HCT116 (cell line): ENCODE data around the gene CX3CR1. TPM values are rescaled to one million over a fixed set of nuclear protein-coding genes. Genes with fewer than 3 reads are reported as not detected.

Experiments
- ATAC-seq: fragments of 200-7000 bp; cut with Tn5 transposase; 2 replicates; pipeline ENCODE4 v1.9.1; 2020; ENCODE audit warnings: mild to moderate bottlenecking, moderate library complexity
- BruUV-seq: library from RNA; stranded (reverse); fragments of 400-500 nt; replicated peaks from 2 replicates; lab custom pipeline; 2021; lab: Mats Ljungman, UMichigan
- CTCF ChIA-PET: fragments of 300-600 bp; sonication (Branson Sonifier 250); formaldehyde crosslinking; loops from one replicate; lab custom pipeline; 2021; ENCODE audit warnings: antibody characterized with exemption; lab: Charles Lee
- POLR2A ChIA-PET: fragments of 300-600, 350-600 bp; sonication (Branson Sonifier 250); formaldehyde crosslinking; loops from one replicate; lab custom pipeline; 2021; ENCODE audit warnings: antibody characterized with exemption; lab: Charles Lee
- RAD21 ChIA-PET, 2 experiments: fragments of 300-600 bp; sonication (Branson Sonifier 250); formaldehyde crosslinking; loops; one replicate each; lab custom pipeline; 2023; ENCODE audit warnings: low total read pairs in 2 of 2; ENCODE audit not compliant: uncharacterized antibody in 2 of 2, unreplicated experiment in 2 of 2, low non-redundant PET in 1 of 2; lab: Charles Lee
- DNase-seq: peaks from one replicate; pipeline ENCODE4 v3.0.0-alpha.2; 2010; ENCODE audit warnings: low read depth, low spot score
- H2AFZ ChIP-seq: fragments of 200-600 bp; shearing (Covaris generic), sonication (generic); 2 replicates; pipeline ENCODE4 v1.6.1; 2017; ENCODE audit warnings: low read depth, mixed run types, mixed read lengths, antibody characterized with exemption, low read length; ENCODE audit not compliant: poor library complexity, severe bottlenecking
- H3K27ac ChIP-seq: 2 replicates; pipeline ENCODE4 v1.5.1; 2012; ENCODE audit warnings: low read depth, low read length
- H3K27me3 ChIP-seq: fragments of 200-600 bp; sonication (generic); 2 replicates; pipeline ENCODE4 v1.6.1; 2016; ENCODE audit warnings: mixed run types, low read length, mixed read lengths; ENCODE audit not compliant: insufficient read depth
- H3K36me3 ChIP-seq, 2 experiments: fragments of 200-500 bp in 1 of 2; fragments of 200-600 bp in 1 of 2; sonication (Bioruptor generic) in 1 of 2; sonication (generic) in 1 of 2; 2 replicates each; pipeline versions ENCODE4 v1.5.1 to v1.6.1; 2014 to 2016; ENCODE audit warnings: low read length in 2 of 2, inconsistent platforms in 1 of 2, mixed read lengths in 1 of 2, mixed run types in 1 of 2; ENCODE audit not compliant: insufficient read depth in 2 of 2, control insufficient read depth in 1 of 2
- H3K4me1 ChIP-seq, 2 experiments: fragments of 200-600 bp in 1 of 2; sonication (generic) in 1 of 2; 2 replicates each; pipeline versions ENCODE4 v1.5.1 to v1.6.1; 2012 to 2017; ENCODE audit warnings: low read length in 2 of 2, inconsistent platforms in 1 of 2, mild to moderate bottlenecking in 1 of 2, mixed read lengths in 1 of 2, mixed run types in 1 of 2, moderate library complexity in 1 of 2; ENCODE audit not compliant: insufficient read depth in 2 of 2, control insufficient read depth in 1 of 2
- H3K4me2 ChIP-seq: fragments of 200-600 bp; sonication (generic); 2 replicates; pipeline ENCODE4 v1.6.1; 2017; ENCODE audit warnings: mixed run types, low read length, mixed read lengths
- H3K4me3 ChIP-seq, 2 experiments: fragments of 200-600 bp in 1 of 2; sonication (generic) in 1 of 2; replicated peaks in 1 of 2; 2 replicates each; pipeline ENCODE4 v1.5.1; 2011 to 2016; ENCODE audit warnings: low read length in 2 of 2, control low read depth in 1 of 2, low read depth in 1 of 2, mild to moderate bottlenecking in 1 of 2, mixed read lengths in 1 of 2, mixed run types in 1 of 2
- H3K79me2 ChIP-seq: fragments of 200-600 bp; sonication (generic); 2 replicates; pipeline ENCODE4 v1.6.1; 2017; ENCODE audit warnings: mild to moderate bottlenecking, mixed run types, low read length, moderate library complexity, mixed read lengths; ENCODE audit not compliant: insufficient read depth
- H3K9ac ChIP-seq: fragments of 200-600 bp; sonication (generic); 2 replicates; pipeline ENCODE4 v1.6.1; 2016; ENCODE audit warnings: low read length, mixed read lengths
- H3K9me2 ChIP-seq: fragments of 200-600 bp; sonication (generic), shearing (Covaris generic); 2 replicates; pipeline ENCODE4 v1.6.1; 2017; ENCODE audit warnings: mixed run types, mild to moderate bottlenecking, moderate library complexity; ENCODE audit not compliant: insufficient read depth
- H3K9me3 ChIP-seq, 2 experiments: fragments of 200-500 bp in 1 of 2; fragments of 200-600 bp in 1 of 2; sonication (Bioruptor generic) in 1 of 2; sonication (generic) in 1 of 2; 2 replicates each; pipeline ENCODE4 v1.6.1; 2014 to 2017; ENCODE audit warnings: low read length in 2 of 2, mixed read lengths in 2 of 2, inconsistent platforms in 1 of 2, low read depth in 1 of 2, mild to moderate bottlenecking in 1 of 2, mixed run types in 1 of 2, moderate library complexity in 1 of 2; ENCODE audit not compliant: control insufficient read depth in 1 of 2, insufficient read depth in 1 of 2
- H4K20me1 ChIP-seq: fragments of 200-600 bp; sonication (generic), shearing (Covaris generic); 2 replicates; pipeline ENCODE4 v1.6.1; 2017; ENCODE audit warnings: mixed run types, mild to moderate bottlenecking, moderate library complexity; ENCODE audit not compliant: insufficient read depth
- ATF3 ChIP-seq: IDR thresholded peaks from 2 replicates; pipeline ENCODE4 v1.6.1; 2012
- CBX3 ChIP-seq: IDR thresholded peaks from 2 replicates; pipeline ENCODE4 v1.6.1; 2012; ENCODE audit warnings: low read depth
- CEBPB ChIP-seq: IDR thresholded peaks from 2 replicates; pipeline ENCODE4 v1.6.1; 2012; ENCODE audit warnings: low read depth
- EGR1 ChIP-seq: IDR thresholded peaks from 2 replicates; pipeline ENCODE4 v1.6.1; 2012; ENCODE audit warnings: low read depth
- ELF1 ChIP-seq: IDR thresholded peaks from 2 replicates; pipeline ENCODE4 v1.6.1; 2012; ENCODE audit warnings: low read depth, borderline replicate concordance
- EZH2phosphoT487 ChIP-seq: fragments of 200-600 bp; IDR thresholded peaks from 2 replicates; pipeline ENCODE4 v1.6.1; 2018; ENCODE audit warnings: antibody characterized with exemption, borderline replicate concordance
- FOSL1 ChIP-seq: IDR thresholded peaks from 2 replicates; pipeline ENCODE4 v1.6.1; 2012; ENCODE audit warnings: low read depth
- JUND ChIP-seq: IDR thresholded peaks from 2 replicates; pipeline ENCODE4 v1.6.1; 2012
- POLR2A ChIP-seq: IDR thresholded peaks from 2 replicates; pipeline ENCODE4 v1.7.0; 2011; ENCODE audit warnings: borderline replicate concordance; ENCODE audit not compliant: insufficient read depth, insufficient read length; ENCODE audit errors: extremely low read depth
- POLR2AphosphoS5 ChIP-seq: IDR thresholded peaks from 2 replicates; pipeline ENCODE4 v1.6.1; 2011; ENCODE audit warnings: mild to moderate bottlenecking, low read depth, low read length, moderate library complexity
- RAD21 ChIP-seq: IDR thresholded peaks from 2 replicates; pipeline ENCODE4 v1.6.1; 2012; ENCODE audit warnings: low read depth, mild to moderate bottlenecking
- SIN3A ChIP-seq: IDR thresholded peaks from 2 replicates; pipeline ENCODE4 v1.6.1; 2012; ENCODE audit warnings: low read depth
- SRF ChIP-seq: IDR thresholded peaks from 2 replicates; pipeline ENCODE4 v1.6.1; 2012; ENCODE audit warnings: low read depth
- TCF7L2 ChIP-seq: IDR thresholded peaks from 2 replicates; pipeline ENCODE4 v1.7.0; 2011; ENCODE audit warnings: borderline replicate concordance, inconsistent platforms; ENCODE audit not compliant: insufficient read depth, insufficient read length; ENCODE audit errors: extremely low read depth
- YY1 ChIP-seq: IDR thresholded peaks from 2 replicates; pipeline ENCODE4 v1.6.1; 2011; ENCODE audit warnings: low read length, low read depth, moderate library complexity, mild to moderate bottlenecking; ENCODE audit not compliant: insufficient replicate concordance; ENCODE audit errors: extremely low read depth
- ZBTB33 ChIP-seq: IDR thresholded peaks from 2 replicates; pipeline ENCODE4 v1.6.1; 2011; ENCODE audit warnings: mild to moderate bottlenecking, low read length, moderate library complexity; ENCODE audit not compliant: insufficient replicate concordance; ENCODE audit errors: extremely low read depth
- ZFX ChIP-seq: fragments of 450-650 bp; IDR thresholded peaks from 2 replicates; pipeline ENCODE4 v1.6.1; 2017
- ZNF274 ChIP-seq: fragments of 200-500 bp; sonication (Bioruptor generic); IDR thresholded peaks from 2 replicates; pipeline ENCODE4 v1.6.1; 2014; ENCODE audit warnings: mild to moderate bottlenecking, low read depth, low read length, inconsistent platforms
- intact Hi-C: fragments of 100-400 bp; cut with micrococcal nuclease; formaldehyde crosslinking; loops from 2 replicates; pipeline ENCODE4 v1.10.0; 2022
- total RNA-seq: library from RNA; stranded (reverse); gene quantifications from one replicate; pipeline ENCODE4 v1.2.1, GENCODE V29; 2021; ENCODE audit not compliant: unreplicated experiment
- TF ChIP-seq, protein P1 (sequence below): IDR thresholded peaks from 2 replicates; pipeline ENCODE4 v1.6.1; 2012

The CX3CR1 gene
- total RNA-seq, 1 experiment from 2014 or later: 0.10 TPM

DNA sequence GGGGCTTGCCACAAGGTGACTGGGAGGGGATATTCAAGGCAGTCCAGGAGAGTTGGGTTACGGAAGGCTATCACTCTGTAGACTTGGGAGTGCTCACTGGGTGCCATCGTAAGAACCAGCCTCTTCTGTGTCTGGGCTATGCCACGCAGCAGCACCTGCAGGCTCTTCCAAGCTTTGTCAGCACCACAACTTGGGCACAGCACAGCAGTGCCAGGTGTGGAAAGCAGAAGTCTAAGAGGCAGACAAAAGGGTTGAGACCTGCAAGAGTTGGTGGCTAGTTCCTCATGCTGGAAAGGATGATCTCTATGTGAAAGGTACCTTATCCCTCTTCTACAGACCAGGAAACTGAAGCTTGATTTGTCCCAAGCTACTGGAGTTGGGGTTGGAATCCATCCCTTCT, 15.8 kb downstream of the CX3CR1 start:
- BruUV-seq: no TSS peak
- TF ChIP-seq ATF3 (no peak), CEBPB (no peak), EGR1 (no peak), ZFX (no peak), POLR2AphosphoS5 (no peak), JUND (no peak), SIN3A (no peak), EZH2phosphoT487 (no peak), FOSL1 (no peak), ELF1 (no peak), SRF (no peak), ZNF274 (no peak), POLR2A (no peak), ZBTB33 (no peak), RAD21 (no peak), YY1 (no peak), CBX3 (no peak), TCF7L2 (no peak)
- TF ChIP-seq, protein P1, sequence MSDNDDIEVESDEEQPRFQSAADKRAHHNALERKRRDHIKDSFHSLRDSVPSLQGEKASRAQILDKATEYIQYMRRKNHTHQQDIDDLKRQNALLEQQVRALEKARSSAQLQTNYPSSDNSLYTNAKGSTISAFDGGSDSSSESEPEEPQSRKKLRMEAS: no peak
- Histone ChIP-seq H3K27me3 (peaks cover 43% of the 10 kb centered on the region), H3K4me1 (no peaks in the 10 kb centered on the region; a peak in 1 of 4 replicates), H3K4me2 (no peak overlapping the region), H3K9ac (no peak overlapping the region), H2AFZ (no peak overlapping the region), H3K27ac (no peak overlapping the region), H4K20me1 (no peaks in the 10 kb centered on the region), H3K4me3 (no peak overlapping the region), H3K9me3 (no peaks in the 10 kb centered on the region), H3K9me2 (no peaks in the 10 kb centered on the region), H3K36me3 (no peaks in the 10 kb centered on the region), H3K79me2 (no peaks in the 10 kb centered on the region)
- DNase-seq (no peak), ATAC-seq (no peak)
- ChIA-PET RAD21 (interaction anchor here in 1 of 2 experiments (1.1 kb wide), 1 partner anchor 24 kb away, joined by 3 read pairs; no protein-coding TSS in a partner anchor), POLR2A (no interaction called here), CTCF (no interaction called here)
- intact Hi-C loops: no loop called here
